PFSK-1 (cell line): ENCODE results near the gene ACBD3.

ENCODE experiments used
- FOXP2 ChIP-seq: optimal IDR thresholded peaks from 2 replicates; pipeline ENCODE3; 2011; ENCODE audit warnings: borderline replicate concordance, control low read depth, inconsistent platforms; ENCODE audit not compliant: insufficient read depth; ENCODE audit errors: extremely low read length, extremely low read depth
- POLR2AphosphoS5 ChIP-seq: IDR thresholded peaks from 2 replicates; pipeline ENCODE4 v1.6.1; 2012; ENCODE audit warnings: low read depth, mild to moderate bottlenecking, control low read depth, low read length, moderate library complexity
- REST ChIP-seq, 2 experiments: IDR thresholded peaks; 2 replicates each; pipeline versions ENCODE4 v1.6.1 to v1.8.0; 2011 to 2012; ENCODE audit warnings: low read depth in 2 of 2, low read length in 2 of 2, control low read depth in 1 of 2, inconsistent platforms in 1 of 2, mild to moderate bottlenecking in 1 of 2, moderate library complexity in 1 of 2; ENCODE audit not compliant: insufficient read depth in 1 of 2
- SIN3A ChIP-seq: IDR thresholded peaks from 2 replicates; pipeline ENCODE4 v1.6.1; 2012; ENCODE audit warnings: mild to moderate bottlenecking, low read length, moderate library complexity, borderline replicate concordance; ENCODE audit not compliant: insufficient read depth
- TAF1 ChIP-seq: IDR thresholded peaks from 2 replicates; pipeline ENCODE4 v1.6.1; 2012; ENCODE audit warnings: low read length, control low read depth, borderline replicate concordance; ENCODE audit not compliant: insufficient read depth

The ACBD3 gene

GRCh38 chr1:226202246-226202645, 15.7 kb upstream of the ACBD3 start:
- no peak for TF ChIP-seq SIN3A
- TF ChIP-seq REST (IDR thresholded peaks at IDR 0.05; ENCODE audit: insufficient read depth in 1 of 2, low read depth in 2 of 2, low read length in 2 of 2): no peak
- TF ChIP-seq TAF1: no peak
- no peak for TF ChIP-seq POLR2AphosphoS5
- no peak for TF ChIP-seq FOXP2

GRCh38 chr1:226201029-226201593, 14.6 kb upstream of the ACBD3 start:
- no peak for TF ChIP-seq REST (IDR thresholded peaks at IDR 0.05; ENCODE audit: insufficient read depth in 1 of 2, low read depth in 2 of 2, low read length in 2 of 2)
- no peak for TF ChIP-seq FOXP2
- TF ChIP-seq POLR2AphosphoS5: no peak
- TF ChIP-seq SIN3A: no peak
- TF ChIP-seq TAF1: no peak

GRCh38 chr1:226199971-226200370, 13.4 kb upstream of the ACBD3 start:
- no peak for TF ChIP-seq REST (IDR thresholded peaks at IDR 0.05; ENCODE audit: insufficient read depth in 1 of 2, low read depth in 2 of 2, low read length in 2 of 2)
- TF ChIP-seq FOXP2: no peak
- TF ChIP-seq POLR2AphosphoS5: no peak
- no peak for TF ChIP-seq TAF1
- TF ChIP-seq SIN3A: no peak

GRCh38 chr1:226195144-226195543, 8.6 kb upstream of the ACBD3 start:
- TF ChIP-seq SIN3A (no peak), POLR2AphosphoS5 (no peak)

GRCh38 chr1:226187380-226187779, 839 bp upstream of the ACBD3 start:
- TF ChIP-seq TAF1 (no peak), FOXP2 (no peak), REST (IDR thresholded peaks at IDR 0.05; ENCODE audit: insufficient read depth in 1 of 2, low read depth in 2 of 2, low read length in 2 of 2) (no peak), POLR2AphosphoS5 (no peak), SIN3A (no peak)
